Stimulated activated CD4-positive, alpha-beta T cell treated with anti-CD3 and anti-CD28 coated beads, Interleukin-2, amount 100 ng/mL, for 48 hours (primary cell): ENCODE data around the gene TEX9.
"Not testable (repeated sequence)": the region's sequence is repeated elsewhere in the genome, so short reads cannot be mapped to it uniquely, and the experiment has no call there.

ENCODE experiments used
- DNase-seq, 2 donors: peaks; one replicate each; pipeline ENCODE4 v3.0.0-alpha.2; 2020

The TEX9 gene

DNA sequence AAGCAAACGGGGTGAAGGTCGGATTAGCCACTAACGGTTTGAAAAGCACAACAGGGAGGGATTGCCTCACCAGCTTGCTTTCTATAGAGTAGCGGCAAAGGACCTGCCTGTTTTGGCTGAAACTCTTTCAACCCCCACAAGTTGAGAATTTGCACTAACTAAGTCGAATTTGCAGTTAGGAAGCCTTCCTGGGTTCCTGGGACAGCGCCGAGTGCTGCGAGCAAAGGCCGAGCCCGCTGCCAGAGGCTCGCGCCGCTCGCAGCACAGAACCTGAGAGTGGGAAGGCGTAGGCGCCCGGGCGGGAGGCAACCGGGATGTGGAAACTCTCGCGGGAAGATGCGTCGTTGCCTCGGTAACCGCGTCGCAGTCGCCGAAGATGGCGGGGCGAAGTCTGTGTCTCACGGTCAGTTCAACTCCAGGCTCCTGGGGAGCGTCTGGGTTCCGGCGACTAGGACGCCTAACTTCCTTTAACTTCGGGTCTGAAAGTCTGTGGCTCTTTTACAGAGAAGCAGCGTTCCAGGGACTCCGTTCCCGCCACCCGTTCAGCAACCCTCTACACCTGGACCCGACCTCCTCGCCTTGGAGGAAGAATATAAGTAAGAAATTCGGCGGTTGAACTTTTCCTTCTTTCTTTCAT is at the start of gene TEX9:
Gene TEX9, plus strand, starts transcription at position 352 of the 637 bp plus-strand sequence. Its CDS starts 25 bp downstream, at position 377.
- DNase-seq: peak; percentile 59 to 66

DNA sequence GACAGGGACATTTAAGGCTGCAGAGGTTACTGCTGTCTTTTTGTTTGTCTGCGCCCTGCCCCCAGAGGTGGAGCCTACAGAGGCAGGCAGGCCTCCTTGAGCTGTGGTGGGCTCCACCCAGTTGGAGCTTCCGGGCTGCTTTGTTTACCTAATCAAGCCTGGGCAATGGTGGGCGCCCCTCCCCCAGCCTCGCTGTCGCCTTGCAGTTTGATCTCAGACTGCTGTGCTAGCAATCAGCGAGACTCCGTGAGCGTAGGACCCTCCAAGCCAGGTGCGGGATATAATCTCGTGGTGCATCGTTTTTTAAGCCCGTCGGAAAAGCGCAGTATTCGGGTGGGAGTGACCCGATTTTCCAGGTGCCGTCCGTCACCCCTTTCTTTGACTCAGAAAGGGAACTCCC is 48.7 kb upstream of the TEX9 start:
- DNase-seq: not testable (repeated sequence)

DNA sequence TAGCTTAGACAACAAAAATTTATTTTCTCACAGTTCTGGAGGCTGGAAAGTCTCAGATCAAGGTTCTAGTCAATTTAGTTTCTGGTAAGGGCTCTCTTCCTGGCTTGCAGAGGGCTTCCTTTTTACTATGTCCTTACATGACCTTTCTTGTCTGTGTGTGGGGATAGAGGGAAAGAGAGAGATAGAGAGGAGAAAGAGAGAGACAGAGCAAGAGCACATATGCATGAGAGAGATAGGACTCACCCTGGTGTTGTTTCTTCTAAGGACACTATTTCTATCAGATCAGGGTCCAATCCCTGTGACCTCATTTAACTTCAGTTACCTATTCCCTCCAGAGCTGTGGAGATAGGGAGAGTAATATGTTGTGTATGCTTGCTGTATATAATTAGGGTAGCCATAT is 44.9 kb upstream of the TEX9 start:
- no peak for DNase-seq

DNA sequence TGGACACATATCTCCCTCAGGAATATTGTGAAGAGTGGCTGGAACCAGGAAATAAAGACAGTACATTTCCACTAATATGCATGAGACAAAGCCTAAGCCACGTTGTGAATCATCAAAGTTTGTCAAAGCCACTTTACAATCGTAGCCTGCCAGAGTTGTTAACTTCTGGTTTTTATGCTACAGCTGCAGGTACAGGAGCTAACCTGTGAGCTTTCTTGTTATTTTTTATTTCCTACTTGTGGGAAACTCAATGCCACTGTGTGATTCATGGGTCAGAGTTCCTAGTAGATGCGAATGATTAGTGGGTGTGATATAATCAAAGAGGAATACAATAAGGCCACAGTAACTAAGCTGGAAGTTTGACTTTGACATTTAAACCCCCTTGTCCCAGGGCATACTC is 44.4 kb upstream of the TEX9 start:
- no peak for DNase-seq

DNA sequence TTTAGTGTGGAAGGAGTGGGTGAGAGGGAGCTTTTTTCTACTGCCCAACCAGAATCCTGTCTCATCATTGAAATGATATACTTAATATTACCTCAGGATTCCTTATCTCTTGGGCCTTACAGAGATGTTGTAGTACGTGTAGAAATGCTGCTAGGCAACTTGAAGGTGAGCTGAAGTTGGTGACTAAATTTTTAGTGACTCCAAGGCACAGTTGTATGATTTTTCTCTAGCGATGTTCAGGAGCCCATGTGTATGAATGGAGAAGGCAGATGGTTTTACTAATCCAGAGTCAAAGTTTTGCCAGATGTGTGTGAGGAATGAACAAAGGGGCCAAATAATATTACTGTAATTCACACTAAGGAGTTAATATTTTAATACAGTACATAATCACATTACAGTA is 42.8 kb upstream of the TEX9 start:
- DNase-seq: no peak

DNA sequence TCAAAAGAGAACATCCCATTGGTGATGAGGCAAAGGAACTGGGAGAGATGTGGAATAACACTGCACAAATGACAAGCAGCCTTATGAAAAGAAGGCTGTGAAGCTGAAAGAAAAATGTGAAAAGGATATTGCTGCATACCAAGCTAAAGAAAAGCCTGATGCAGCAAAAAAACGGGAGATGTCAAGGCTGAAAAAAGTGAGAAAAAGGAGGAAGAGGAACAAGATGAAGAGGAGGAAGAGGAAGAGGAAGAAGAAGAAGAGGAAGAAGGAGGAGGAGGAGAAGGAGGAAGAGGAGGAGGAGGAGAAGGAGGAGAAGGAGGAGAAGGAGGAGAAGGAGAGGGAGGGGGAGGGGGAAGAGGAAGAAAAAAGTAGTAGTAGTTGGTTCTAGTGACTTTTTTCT is 41.8 kb upstream of the TEX9 start:
- no peak for DNase-seq

DNA sequence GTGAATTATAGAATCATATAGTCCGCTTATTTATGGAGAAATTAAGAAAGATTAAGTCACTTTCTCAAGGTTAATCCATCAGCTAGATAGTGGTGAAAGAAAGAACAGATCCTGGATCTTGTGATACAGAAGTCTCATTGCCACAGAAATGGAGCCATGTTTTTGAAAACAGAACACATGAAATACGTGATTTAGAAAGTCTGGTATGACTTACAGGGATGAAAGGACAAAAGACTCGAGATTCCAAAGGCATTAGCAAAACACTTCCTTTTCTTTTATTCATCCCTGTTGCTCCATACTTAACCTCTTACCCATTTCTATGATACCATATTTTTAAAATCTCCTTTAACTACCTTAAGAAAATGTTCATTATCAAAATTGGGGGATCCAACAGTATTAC is 40.0 kb upstream of the TEX9 start:
- DNase-seq: no peak

DNA sequence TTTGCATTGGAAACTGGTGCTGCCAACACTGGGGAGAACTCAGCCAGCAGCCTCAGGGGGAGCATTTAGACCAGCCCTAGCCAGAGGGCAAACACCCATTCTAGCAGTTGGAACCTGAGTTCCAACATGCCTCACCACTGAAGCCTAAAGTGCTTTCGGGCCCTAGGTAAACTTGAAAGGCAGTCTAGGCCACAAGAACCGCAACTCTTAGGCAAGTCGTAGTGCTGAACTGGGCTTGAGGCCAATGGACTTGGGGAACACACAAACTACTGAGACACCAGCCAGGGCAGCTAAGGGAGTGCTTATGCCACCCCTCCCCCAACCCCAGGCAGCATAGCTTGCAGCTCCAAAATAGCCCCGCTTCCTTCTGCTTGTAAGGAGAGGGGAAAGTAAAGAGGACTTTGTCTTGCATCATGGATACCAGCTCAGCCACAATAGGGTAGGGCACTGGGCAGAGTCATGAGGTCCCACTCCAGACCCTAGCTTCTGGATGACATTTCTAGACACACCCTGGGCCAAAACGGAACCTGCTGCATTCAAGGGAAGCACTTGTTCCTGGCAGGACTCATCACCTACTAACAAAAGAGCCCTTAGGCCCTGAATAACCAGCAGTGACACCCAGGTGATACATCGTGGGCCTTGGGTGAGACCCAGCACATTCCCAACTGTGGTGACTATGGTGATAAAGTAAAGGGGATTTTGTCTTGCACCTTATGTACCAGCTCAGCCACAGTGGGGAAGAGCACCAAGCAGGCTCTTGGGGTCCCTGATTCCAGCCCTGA is 37.3 kb upstream of the TEX9 start:
- DNase-seq: no peak

DNA sequence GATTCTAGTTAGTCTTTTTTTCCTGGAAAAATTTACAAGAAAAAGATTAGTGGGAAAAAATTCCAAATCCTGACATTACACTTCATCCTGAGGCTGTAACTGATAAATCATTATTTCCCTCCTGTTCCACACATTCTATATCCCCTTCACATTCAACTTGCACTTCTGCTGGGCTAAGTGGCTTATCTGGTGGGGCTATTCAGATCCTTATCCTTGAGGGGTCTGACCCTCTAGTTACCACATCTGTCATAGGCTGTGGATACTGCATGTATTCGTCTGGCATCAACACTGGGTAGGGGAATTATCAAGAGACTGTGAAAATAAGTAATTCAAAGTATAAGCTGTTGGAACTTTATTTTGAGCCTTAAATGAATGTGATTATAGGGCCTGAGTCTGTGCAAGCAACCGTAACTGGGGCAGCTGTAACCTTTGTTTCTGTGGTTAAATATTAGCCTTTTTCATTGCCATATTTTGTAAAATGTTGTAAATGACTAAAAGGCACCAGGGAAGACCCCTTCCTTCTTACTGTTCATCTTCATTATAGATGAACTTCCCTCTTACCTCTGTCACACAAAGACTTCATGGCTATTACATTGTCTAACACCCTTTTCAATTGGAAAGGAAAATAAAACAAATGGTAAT is 28.0 kb upstream of the TEX9 start:
- no peak for DNase-seq

DNA sequence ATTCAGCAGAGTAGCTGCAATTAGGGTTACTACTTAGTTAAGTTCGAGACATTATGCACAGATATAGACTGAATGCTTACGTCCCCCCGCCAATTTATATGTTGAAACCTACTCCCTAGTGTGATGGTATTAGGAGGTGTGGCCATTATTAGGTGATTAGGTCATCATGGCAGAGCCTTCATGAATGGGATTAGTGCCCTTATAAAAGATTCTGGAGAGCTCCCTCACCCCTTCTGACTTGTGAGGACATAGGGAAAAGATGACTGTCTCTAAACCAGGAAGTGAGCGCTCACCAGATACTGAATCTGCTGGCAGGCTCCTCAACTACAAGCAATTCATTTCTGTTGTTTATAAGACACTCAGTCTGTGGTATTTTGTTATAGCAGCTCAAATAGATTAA is 25.6 kb upstream of the TEX9 start:
- no peak for DNase-seq

DNA sequence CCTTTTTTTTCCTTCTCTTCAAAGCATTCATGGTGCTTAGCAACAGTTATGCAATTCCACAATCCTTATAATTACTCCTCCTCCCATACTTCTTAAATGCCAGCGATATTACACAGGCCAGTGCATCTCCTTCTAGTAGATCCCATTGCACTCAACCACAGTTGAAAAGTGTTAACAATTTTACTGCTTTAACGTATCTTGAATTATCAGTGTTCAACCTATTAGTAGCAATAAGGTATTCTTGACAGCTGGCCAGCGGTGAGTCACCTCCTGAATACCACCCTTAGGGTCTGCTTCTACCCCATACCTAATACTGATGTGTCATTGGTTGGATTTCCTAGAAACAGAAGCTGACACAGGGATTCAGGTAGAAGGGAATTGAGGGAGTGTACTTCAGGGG is 24.0 kb upstream of the TEX9 start:
- DNase-seq: no peak

DNA sequence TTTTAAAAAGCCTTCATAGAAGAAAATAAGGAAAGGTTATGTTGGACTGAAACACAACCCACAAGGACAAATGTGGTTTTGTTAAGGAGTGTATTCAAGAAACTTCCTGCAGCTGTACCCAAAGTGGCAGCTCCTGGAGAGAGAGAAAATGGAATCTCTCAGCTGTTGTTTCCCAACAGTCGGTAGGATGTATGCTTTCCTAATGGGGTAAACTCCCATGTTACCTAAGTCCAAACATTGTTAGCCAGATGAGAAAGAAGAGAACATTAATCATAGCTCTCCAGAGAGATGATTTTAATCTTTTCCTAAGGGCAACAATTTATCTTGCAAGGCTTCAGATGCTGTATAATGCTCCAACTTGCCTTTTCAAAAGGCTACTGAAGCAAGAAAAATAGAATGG is 22.6 kb upstream of the TEX9 start:
- DNase-seq: no peak

DNA sequence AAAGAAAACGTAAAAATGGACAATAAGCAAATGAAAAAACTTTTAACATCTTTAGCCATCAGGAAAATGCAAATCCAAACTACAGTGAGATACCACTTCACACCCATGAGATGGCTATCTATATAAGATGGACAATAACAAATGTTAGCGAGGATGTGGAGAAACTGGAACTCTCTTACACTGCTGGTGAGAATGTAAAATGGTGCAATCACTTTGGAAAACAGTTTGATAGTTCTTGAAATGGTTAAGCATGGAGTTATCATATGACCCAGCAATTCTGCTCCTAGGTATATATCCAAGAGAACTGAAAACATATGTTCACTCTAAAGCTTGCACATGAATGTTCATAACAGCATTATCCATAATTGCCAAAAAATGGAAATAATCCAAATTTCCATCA is 21.3 kb upstream of the TEX9 start:
- DNase-seq: no peak

DNA sequence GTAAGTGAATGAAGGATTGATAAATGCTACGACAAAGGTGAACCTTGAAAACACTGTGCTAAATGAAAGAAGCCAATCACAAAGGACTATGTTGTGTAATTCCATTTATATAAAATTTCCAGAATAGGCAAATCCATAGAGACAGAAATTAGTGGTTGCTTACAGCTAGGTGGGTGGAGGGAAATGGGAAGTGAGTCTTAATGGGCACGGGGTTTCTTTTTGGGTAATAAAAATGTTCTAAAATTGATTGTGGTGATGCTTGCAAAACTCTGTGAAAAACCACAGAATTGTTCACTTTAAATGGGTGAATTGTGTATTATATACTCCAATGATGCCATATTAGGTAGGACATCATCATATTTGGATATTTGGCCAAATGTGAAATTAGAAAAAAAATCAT is 20.9 kb upstream of the TEX9 start:
- no peak for DNase-seq

DNA sequence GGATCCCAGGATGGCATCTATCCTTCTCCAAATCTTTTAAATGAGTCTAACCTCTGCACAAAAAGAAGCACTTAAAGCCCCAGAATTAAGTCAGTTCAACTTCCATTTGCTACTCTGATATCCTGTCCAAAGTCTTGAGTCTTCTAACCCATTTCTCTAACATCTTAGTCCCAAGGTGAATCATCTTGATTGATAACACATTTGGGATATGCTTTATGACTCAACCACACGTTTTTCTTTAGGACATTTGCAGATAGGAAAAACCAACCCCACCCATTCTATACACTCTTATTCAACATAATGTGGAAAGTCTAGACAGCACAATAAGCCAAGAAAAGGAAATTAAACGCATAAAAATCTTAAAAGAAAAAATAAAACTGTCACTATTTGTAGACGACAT is 18.8 kb upstream of the TEX9 start:
- DNase-seq: no peak

DNA sequence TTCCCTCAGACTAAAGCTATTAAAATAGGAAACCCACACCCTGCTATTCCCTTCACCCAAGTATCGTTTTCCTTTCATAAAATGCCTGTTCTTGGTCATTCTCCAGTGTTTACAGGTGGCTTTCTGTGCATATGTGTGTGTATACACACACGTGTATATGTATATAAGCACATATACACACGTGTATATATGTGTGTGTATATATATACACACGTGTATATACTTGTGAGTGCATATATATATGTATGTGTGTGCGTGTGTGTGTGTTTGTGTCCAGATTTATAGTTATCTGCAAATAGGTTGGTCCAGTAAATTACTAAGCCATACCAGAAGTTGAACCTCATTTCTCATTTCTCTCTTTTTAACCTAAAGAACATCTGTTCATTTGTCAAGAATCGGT is 15.7 kb upstream of the TEX9 start:
- no peak for DNase-seq

DNA sequence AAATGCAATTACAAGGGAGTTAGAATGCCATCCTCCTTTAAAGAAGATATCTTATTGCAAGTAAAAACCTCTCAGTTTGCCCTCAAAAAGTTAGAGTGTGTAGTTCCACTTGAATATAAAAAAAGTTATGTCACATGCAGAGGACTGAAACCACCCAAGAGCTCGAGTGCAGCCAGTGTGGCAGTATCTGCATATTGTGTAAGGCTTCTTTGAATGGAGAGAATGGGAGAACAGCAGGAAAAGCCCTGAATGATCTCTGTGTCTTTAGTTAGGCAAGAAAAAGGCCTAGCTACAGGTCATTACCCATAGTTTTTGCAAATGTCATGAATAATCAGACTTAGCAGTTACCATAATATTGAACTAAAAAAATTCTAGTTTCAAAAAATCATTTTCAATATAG is 13.9 kb upstream of the TEX9 start:
- no peak for DNase-seq

DNA sequence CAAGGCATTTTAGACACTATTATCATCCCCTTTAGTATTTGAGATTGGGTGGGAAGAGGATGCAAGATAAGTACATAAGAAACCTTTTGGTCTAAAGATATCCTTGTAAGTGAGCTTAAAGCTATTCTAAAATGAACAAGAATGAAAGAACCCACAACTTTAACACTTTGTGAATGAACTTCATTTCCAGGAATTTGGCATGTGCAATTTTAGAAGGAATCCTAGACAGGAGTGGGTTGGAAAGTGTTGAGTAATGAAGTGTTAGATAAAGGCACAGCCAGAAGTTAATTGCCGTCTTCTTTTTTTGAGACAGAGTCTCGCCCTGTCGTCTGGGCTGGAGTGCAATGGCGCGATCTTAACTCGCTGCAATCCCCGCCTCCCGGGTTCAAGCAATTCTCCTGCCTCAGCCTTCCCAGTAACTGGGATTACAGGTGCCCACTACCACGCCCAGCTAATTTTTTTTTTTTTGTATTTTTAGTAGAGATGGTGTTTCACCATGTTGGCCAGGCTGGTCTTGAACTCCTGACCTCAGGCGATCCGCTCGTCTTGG is 13.2 kb upstream of the TEX9 start:
- no peak for DNase-seq

DNA sequence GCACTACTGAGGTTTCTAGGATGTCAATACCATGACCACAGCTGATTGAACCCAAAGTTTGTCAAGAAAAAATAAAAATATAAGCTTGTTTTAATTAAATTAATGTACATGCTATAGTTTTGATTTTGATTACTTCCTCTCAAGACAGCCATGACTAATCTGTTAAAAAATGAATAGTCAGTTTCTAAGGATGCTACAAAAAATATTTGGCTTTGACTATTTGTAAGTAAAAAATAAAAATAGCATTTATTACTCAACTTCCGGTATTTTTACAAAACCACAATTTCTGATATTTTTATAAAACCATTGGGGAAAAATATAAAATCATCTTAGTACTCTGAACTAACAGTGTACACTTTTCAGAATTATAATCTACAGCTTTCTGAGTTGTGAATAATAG is 12.1 kb upstream of the TEX9 start:
- no peak for DNase-seq

DNA sequence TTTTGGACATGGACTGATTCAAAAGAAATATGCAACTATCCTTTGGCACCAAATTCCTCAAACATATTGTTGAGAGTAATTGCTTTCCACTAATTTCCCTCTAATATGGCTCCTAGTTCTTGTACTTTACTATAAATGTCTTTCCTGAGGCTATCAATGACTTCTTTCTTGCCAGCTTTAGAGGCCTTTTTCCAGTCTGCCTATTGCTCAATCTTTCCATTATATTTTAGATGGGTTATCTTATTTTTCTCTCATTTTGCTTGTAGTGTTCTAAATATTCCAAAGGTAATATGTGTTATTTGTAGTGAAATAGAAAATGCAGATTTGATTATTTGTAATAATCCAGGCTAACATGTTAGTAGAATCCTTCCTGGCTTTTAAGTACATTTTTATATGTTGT is 11.5 kb upstream of the TEX9 start:
- DNase-seq: no peak

DNA sequence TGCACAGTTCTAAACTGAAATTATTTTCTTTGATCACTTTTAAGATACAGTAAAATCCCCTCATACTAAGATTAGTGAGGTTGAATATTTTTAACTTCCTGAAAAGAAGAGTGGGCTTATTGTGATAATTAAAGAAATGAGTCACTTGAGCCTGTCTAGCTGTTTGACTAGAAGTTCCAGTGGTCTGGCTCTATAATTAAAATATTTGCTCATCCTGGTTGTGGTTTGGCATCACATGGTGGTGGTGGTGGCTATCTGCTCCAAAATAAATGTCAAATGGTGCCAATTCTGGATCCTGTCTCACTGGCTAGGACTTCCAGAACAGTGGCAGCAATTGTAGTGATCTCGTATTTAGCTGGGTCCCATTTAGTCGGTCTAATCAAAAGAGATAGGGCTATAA is 8.6 kb upstream of the TEX9 start:
- DNase-seq: no peak

DNA sequence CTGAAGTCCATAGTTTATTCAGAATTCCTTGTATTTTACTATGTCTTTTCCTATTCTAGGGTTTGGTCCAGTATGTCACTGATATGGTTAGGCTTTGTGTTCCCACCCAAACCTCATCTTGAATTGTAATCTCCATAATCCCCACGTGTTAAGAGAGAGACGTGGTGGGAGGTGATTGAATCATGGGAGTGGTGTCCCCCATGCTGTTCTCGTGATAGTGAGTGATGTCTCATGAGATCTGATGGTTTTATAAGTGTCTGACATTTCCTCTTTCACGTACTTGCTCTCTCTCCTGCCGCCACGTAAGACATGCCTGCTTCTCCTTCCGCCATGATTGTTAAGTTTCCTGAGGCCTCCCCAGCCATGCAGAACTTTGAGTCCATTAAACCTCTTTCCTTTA is 6.6 kb upstream of the TEX9 start:
- DNase-seq: no peak

DNA sequence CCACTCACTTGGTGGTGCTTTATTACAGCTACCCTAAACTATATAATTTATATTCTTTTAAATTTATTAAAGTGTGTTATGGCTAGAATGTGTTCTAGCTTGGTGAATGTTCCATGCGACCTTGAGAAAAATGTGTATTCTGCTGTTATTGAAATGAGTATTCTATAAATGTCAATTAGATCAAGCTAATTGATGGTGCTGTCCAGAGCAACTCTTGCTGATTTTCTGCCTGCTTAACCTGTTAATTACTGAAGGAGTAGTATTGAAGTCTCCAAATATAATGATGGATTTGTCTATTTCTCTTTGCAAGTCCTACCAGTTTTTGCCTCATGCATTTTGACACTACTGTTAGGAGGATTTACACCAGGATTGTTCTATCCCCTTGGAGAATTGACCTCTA is 3.2 kb upstream of the TEX9 start:
- no peak for DNase-seq

DNA sequence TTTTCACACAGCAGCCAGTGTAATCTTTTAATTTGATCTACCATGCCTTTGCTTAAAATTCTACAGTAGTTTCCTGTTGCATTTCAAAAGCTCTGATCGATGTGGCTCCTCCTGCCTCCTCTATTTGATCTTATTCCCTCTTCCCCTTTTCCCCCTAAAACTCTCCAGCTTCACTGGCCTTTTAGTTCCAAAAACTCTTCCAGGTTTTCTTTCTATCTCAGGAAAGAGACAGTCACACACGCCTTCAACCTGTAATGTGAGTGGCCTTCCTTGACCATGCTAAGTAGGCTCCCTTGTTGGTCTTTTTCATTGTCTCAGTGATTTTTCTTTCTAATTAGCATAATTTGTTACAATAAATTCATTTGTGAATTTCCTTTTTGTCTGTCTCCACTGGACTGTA is 985 bp downstream of the TEX9 start:
- DNase-seq: no peak
